ENCODE measurements around the gene CPSF4.
"Not testable (repeated sequence)": the region's sequence is repeated elsewhere in the genome, so short reads cannot be mapped to it uniquely, and the experiment has no call there.

CPSF4 gene

GRCh38 chr7:99422186-99422585 lies 16.6 kb upstream of the CPSF4 start:
- H3K4me3 Mint-ChIP-seq = no peak overlapping the region
- no peak for TF ChIP-seq CTCF (IDR thresholded peaks at IDR 0.05)
- no peaks in the 10 kb centered on the region for H3K4me1 Mint-ChIP-seq
- no peak for DNase-seq
- peak overlapping the region; percentile 94 for H3K27ac Mint-ChIP-seq
- H3K9me3 Mint-ChIP-seq = no peaks in the 10 kb centered on the region
- no peaks in the 10 kb centered on the region for H3K27me3 Mint-ChIP-seq (ENCODE audit: low read depth, poor library complexity)
- peaks cover 35% of the 10 kb centered on the region for H3K36me3 Mint-ChIP-seq (ENCODE audit: low read depth)

- no peak for TF ChIP-seq CTCF (IDR thresholded peaks at IDR 0.05)
- no peak for DNase-seq
- Mint-ChIP-seq H3K27me3 (ENCODE audit: low read depth, poor library complexity) (no peaks in the 10 kb centered on the region), H3K9me3 (no peaks in the 10 kb centered on the region), H3K36me3 (ENCODE audit: low read depth) (peaks cover 31% of the 10 kb centered on the region), H3K4me1 (no peaks in the 10 kb centered on the region), H3K27ac (no peak overlapping the region), H3K4me3 (no peak overlapping the region)
These were observed 16.1 kb upstream of the CPSF4 start for GRCh38 chr7:99422625-99423024.

- Mint-ChIP-seq H3K4me1 (no peaks in the 10 kb centered on the region), H3K27me3 (ENCODE audit: low read depth, poor library complexity) (no peaks in the 10 kb centered on the region), H3K9me3 (no peaks in the 10 kb centered on the region), H3K4me3 (no peak overlapping the region), H3K36me3 (ENCODE audit: low read depth) (peaks cover 43% of the 10 kb centered on the region), H3K27ac (no peak overlapping the region)
- no peak for DNase-seq
- TF ChIP-seq CTCF (IDR thresholded peaks at IDR 0.05) = no peak
These were observed 13.6 kb upstream of the CPSF4 start for GRCh38 chr7:99424932-99425730.

GRCh38 chr7:99428972-99429566 lies 9.7 kb upstream of the CPSF4 start:
- no peak for TF ChIP-seq CTCF (IDR thresholded peaks at IDR 0.05)
- Mint-ChIP-seq H3K36me3 (ENCODE audit: low read depth) (peaks cover 55% of the 10 kb centered on the region), H3K4me3 (no peak overlapping the region), H3K4me1 (peaks cover 18% of the 10 kb centered on the region), H3K27me3 (ENCODE audit: low read depth, poor library complexity) (no peaks in the 10 kb centered on the region), H3K9me3 (no peaks in the 10 kb centered on the region), H3K27ac (no peak overlapping the region)
- DNase-seq = no peak

- Mint-ChIP-seq H3K27ac (no peak overlapping the region), H3K4me1 (peaks cover 18% of the 10 kb centered on the region)
- TF ChIP-seq CTCF (IDR thresholded peaks at IDR 0.05) = no peak
These were observed 9.0 kb upstream of the CPSF4 start for GRCh38 chr7:99429756-99430155.

GRCh38 chr7:99431756-99432540 lies 6.8 kb upstream of the CPSF4 start:
- not testable (repeated sequence) for H3K9me3 Mint-ChIP-seq; DNase-seq; H3K27me3 Mint-ChIP-seq (ENCODE audit: low read depth, poor library complexity); H3K4me3 Mint-ChIP-seq
- Mint-ChIP-seq H3K36me3 (ENCODE audit: low read depth) (peaks cover 55% of the 10 kb centered on the region), H3K27ac (peak overlapping the region; percentile 88), H3K4me1 (peaks cover 18% of the 10 kb centered on the region)

More at GRCh38 chr7:99429756-99430155, 9.0 kb upstream of the CPSF4 start:
- Mint-ChIP-seq H3K4me3 (no peak overlapping the region), H3K9me3 (no peaks in the 10 kb centered on the region), H3K27me3 (ENCODE audit: low read depth, poor library complexity) (no peaks in the 10 kb centered on the region), H3K36me3 (ENCODE audit: low read depth) (peaks cover 62% of the 10 kb centered on the region)
- no peak for DNase-seq
